Stimulated activated CD4-positive, alpha-beta T cell treated with anti-CD3 and anti-CD28 coated beads, Interleukin-15, amount 100 ng/mL, for 48 hours (primary cell): ENCODE results near the gene ATP8B3.

Experiments
- DNase-seq, 2 donors: peaks; one replicate each; pipeline ENCODE4 v3.0.0-alpha.2; 2020; ENCODE audit warnings: low read depth in 2 of 2

The ATP8B3 gene

DNA sequence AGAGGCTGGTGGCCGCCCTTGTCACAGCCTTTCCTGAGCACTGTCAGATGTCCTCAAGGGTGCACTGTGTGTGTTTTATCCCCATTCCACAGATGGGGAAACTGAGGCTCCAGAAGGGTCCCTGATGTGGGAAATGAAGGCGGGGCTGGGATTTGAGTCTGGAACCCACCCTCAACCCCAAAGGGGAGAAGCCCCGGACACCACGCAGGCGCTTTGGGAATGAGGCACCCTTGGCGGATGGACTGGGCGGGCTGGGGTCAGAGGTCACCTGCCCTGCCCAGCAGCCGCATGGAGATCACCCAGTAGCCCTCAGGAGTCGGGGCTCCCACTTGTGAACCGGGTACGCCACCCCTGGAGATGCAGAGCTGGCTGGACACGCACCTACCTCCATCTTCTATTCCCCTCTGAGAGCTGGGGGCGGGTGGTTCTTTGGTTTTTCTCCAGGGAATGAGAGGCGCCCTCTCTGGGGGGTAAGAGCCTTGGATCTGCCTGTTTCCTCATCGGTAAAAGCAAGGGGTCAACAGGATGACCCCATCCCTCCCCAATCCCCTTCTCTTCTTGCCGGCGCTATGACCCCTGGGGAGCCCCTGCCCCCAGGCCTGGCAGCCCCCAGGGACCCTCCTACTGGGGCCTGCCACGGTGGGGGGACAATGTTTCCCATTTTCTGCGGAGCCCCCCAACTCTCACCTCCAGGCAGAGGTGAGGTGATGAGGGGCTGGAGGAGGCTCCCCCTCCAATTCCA is 67.1 kb downstream of the ATP8B3 start:
- DNase-seq: no peak

DNA sequence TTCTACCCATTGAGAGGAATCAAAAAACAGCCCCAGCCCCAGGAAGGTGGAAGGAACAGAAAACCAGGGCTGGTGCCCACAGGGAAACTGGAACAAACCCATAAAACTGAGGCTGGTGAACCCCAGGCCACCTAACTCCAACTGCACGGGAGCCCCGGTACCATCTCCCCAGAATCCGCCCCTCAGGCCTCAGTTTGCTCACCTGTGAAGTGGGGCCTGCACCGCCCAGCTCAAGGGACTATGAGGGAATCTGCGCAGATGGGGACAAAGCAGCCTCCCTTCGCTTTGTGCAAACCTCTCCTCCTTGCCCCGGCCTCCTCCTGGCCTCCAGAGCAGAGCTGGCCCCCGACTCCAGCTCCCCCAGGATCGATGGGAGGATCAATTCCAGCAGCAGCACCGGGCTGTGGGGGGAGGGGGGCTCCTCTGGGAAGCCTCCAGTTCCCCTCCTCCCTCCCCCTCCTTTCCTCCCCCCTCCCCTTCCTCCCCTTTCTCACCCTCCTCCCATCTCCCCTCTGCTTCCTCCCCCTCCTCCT is 67.9 kb downstream of the ATP8B3 start:
- no peak for DNase-seq

DNA sequence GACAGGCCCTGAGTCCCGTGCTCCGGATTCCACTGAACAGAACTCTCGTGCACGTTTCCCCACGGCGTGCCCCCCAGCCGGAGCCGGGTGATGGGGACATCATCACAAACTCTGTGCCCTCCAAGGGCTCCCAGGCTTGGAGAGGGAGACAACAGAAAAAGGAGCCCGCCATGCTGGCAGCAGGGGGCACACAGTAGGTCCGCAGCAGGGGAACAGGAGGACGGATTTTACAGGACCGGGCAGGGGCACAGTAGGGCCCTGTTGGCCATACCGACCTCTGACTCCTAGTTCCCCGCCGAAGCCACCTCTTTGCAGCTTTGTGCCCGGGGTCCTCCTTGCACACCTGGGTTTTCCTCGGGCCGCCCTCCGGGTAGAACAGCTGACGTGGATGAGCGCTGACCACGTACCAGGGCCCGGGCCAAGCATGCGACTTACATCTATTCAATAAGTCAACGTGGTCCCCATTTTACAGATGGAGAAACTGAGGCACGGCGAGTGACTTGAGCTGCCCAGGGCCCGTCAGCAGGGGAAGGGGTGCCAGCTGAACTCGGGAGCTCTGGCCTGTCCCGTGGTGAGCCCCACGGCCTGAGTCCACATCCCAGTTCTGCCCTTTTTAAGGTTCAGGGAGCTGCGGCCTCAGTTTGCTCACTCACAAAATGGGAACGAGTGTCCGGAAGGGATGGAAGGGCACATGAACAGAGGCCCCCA is 68.9 kb downstream of the ATP8B3 start:
- DNase-seq: no peak

DNA sequence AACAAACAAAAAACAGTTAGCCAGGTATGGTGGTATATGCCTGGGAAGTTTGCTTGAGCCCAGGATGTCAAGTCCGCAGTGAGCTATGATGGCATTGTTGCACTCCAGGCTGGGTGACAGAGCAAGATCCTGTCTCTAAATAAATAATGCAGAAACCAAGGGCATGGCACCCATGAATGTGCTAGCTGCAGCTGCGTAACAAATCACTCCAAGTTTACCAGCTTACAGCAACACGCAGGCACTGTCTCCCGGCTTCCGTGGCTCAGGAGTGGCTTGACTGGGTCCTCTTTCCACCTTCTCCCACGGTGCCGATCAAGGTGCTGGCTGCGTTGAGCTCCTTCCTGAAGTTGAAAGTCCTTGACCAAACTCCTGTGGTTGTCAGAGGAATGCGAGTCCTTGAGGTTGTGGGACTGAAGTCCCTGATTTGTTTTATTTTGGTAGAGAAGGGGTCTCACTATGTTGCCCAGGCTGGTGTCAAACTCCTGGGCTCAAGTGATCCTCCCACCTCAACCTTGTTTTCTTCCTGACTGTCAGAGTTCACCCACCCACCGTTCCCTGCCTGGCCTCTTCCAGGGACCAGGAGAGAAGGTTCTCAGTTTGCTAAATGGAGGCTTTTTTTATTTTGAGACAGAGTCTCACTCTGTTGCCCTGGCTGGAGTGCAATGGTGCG is 72.0 kb downstream of the ATP8B3 start:
- DNase-seq: no peak

DNA sequence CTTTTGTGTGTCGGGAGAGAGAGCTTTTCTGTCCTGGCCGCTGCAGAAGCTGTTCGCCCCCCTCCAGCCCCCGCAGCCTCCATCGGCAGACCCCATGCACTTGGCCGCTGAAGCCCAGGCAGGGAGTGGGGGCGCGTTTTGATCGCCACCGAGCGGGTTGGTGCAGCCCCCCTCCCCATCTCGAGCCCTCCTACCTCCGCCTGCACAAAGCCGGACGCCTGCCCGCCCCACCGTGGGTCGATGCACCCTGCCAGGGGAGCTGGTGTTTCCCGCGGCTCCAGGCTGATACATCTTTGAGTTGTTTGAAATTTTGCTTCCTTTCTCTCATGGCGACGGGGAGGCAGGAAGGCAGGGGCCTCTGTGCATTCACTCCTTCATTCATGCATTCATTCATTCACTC is 75.1 kb downstream of the ATP8B3 start:
- DNase-seq: no peak

DNA sequence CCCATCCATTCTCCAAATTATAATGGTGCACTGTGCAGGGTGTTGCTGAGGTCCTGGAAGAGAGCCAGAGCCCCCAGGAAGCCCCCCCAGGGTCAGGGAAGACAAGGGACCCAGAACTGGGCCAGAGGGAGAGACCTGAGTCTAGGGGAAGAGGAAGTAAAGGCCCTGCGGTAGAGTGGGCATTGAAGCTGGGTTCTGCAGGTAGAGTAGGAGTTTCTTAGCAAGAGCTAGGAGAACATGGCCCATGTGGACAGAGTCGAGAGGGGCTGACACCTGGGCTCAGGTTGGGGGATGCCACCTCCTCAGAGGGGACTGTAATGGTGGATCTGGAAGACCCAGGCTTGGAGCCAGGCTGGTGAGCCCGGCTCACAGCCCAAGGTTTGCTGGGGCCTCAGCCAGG is 75.8 kb downstream of the ATP8B3 start:
- DNase-seq: no peak

DNA sequence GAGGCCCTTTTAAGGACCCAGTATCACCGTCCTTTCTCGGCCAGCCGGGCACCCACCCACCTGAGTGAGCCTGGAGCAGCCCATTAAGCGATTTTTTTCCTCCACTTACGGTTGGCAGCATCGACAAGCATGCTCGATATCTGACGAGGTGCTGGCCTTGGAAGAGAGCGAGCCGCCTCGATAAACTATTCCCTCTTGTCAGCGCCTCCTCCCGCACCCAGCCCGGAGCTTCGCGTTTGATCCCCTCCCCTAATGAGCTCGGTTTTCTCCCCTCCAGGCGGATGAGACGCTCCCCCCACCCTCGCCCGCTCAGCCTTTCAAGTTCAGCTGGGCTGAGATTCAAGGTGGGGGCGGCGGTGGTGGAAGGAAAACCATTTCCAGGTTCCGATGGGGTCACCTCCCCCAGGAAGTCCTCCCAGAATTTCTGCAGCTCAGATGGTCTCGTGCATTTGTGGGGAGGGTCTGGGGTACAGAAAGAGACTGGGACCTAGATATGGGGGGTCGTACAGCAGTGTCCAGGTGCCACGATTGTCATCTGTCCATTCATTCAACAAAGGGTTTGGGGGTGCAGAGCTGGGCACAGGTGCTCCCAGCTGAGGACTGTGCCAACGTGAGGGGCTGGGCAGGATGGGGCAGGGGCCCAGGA is 77.6 kb downstream of the ATP8B3 start:
- no peak for DNase-seq
